ENCODE results near the gene TBC1D30. TPM values are rescaled to one million over a fixed set of nuclear protein-coding genes. Genes with fewer than 3 reads are reported as not detected.
A peak's percentile ranks its signal among the peaks of the same experiment; 100 is the strongest.

TBC1D30 gene
- total RNA-seq, 2 experiments from 2014 or later: 0.28 to 0.49 TPM

GRCh38 chr12:64798165-64798564 is 26.3 kb upstream of the TBC1D30 start:
- Mint-ChIP-seq H3K9me3 (no peaks in the 10 kb centered on the region), H3K36me3 (ENCODE audit: low read depth) (no peaks in the 10 kb centered on the region), H3K27me3 (peaks cover 28% of the 10 kb centered on the region), H3K27ac (no peak overlapping the region), H3K4me1 (ENCODE audit: low read depth) (no peaks in the 10 kb centered on the region), H3K4me3 (no peak overlapping the region)
- no peaks in the 10 kb centered on the region for H3K9me3 ChIP-seq (ENCODE audit: control insufficient read depth in 1 of 2, insufficient read depth in 1 of 2, low read length in 2 of 2)
- peaks cover 3% of the 10 kb centered on the region for H3K4me1 ChIP-seq (ENCODE audit: insufficient read depth, low read length)
- H3K27me3 ChIP-seq (ENCODE audit: control insufficient read depth in 1 of 2, insufficient read depth in 2 of 2, low read length in 2 of 2): peaks cover 3 to 8% of the 10 kb centered on the region in 2 experiments
- intact Hi-C loops (cut with DNase I, micrococcal nuclease): no loop called here
- ChIA-PET POLR2A (no interaction called here), CTCF (no interaction called here)
- ATAC-seq (ENCODE audit: poor library complexity): no peak
- no peak overlapping the region for H3K4me3 ChIP-seq (ENCODE audit: low read length)
- H3K36me3 ChIP-seq (ENCODE audit: insufficient read depth, low read length): no peaks in the 10 kb centered on the region
- no peak for DNase-seq
- H3K27ac ChIP-seq (ENCODE audit: low read depth in 1 of 2, low read length in 2 of 2): no peak overlapping the region
- TF ChIP-seq CTCF (IDR thresholded peaks at IDR 0.05): no peak

- DNase-seq: peak in 2 of 14 experiments; percentile 16 to 28
- Mint-ChIP-seq H3K27me3 (peaks cover 37% of the 10 kb centered on the region), H3K36me3 (ENCODE audit: low read depth) (no peaks in the 10 kb centered on the region), H3K9me3 (no peaks in the 10 kb centered on the region), H3K4me3 (no peak overlapping the region), H3K27ac (no peak overlapping the region), H3K4me1 (ENCODE audit: low read depth) (no peaks in the 10 kb centered on the region)
- H3K27me3 ChIP-seq (ENCODE audit: control insufficient read depth in 1 of 2, insufficient read depth in 2 of 2, low read length in 2 of 2): peaks cover 9 to 12% of the 10 kb centered on the region in 2 experiments
- ATAC-seq (ENCODE audit: poor library complexity): no peak
- no peaks in the 10 kb centered on the region for H3K9me3 ChIP-seq (ENCODE audit: control insufficient read depth in 1 of 2, insufficient read depth in 1 of 2, low read length in 2 of 2)
- CTCF ChIA-PET: no interaction called here
- H3K4me3 ChIP-seq (ENCODE audit: low read length): no peak overlapping the region
- no peak overlapping the region for H3K27ac ChIP-seq (ENCODE audit: low read depth in 1 of 2, low read length in 2 of 2)
- H3K36me3 ChIP-seq (ENCODE audit: insufficient read depth, low read length): no peaks in the 10 kb centered on the region
- H3K4me1 ChIP-seq (ENCODE audit: insufficient read depth, low read length): peaks cover 3% of the 10 kb centered on the region
- POLR2A ChIA-PET: no interaction called here
- TF ChIP-seq CTCF (IDR thresholded peaks at IDR 0.05): no peak
- intact Hi-C loops (cut with DNase I, micrococcal nuclease): loop anchor here (5.0 to 10.0 kb wide), 2 partner anchors 432 to 434 kb away; no protein-coding TSS in a partner anchor
These were observed 23.8 kb upstream of the TBC1D30 start for GRCh38 chr12:64800640-64801039.

DNA sequence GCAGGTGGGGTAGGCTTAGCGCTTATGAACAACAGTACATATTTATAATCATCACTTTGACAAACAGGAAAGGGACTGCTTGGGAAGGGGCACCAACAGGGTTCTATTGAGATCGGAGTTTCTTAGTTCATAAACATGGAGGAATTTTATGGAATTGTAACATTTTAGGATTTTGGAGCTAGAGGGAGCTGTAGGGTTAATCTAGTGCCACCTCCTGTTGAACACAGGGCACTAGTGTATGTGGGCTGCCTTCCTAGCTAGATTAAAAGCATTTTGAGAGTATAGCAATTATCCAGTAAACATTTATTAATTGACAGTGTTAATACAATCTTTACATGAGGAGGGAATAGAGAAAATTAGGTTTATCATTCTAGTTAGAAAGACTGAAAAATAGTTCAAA is 23.1 kb upstream of the TBC1D30 start:
- ChIA-PET POLR2A (no interaction called here), CTCF (interaction anchor here (0.5 to 0.9 kb wide), 2 partner anchors 12 to 1507 kb away, joined by 3 to 4 read pairs; no protein-coding TSS in a partner anchor)
- Histone ChIP-seq H3K4me1 (ENCODE audit: insufficient read depth, low read length) (peaks cover 3% of the 10 kb centered on the region), H3K36me3 (ENCODE audit: insufficient read depth, low read length) (no peaks in the 10 kb centered on the region), H3K27ac (ENCODE audit: low read depth in 1 of 2, low read length in 2 of 2) (no peak overlapping the region), H3K9me3 (ENCODE audit: control insufficient read depth in 1 of 2, insufficient read depth in 1 of 2, low read length in 2 of 2) (no peaks in the 10 kb centered on the region), H3K27me3 (ENCODE audit: control insufficient read depth in 1 of 2, insufficient read depth in 2 of 2, low read length in 2 of 2) (peaks cover 9 to 18% of the 10 kb centered on the region in 2 experiments), H3K4me3 (ENCODE audit: low read length) (no peak overlapping the region)
- no peak for TF ChIP-seq CTCF (IDR thresholded peaks at IDR 0.05)
- DNase-seq (no peak), ATAC-seq (ENCODE audit: poor library complexity) (no peak)
- Mint-ChIP-seq H3K9me3 (no peaks in the 10 kb centered on the region), H3K27ac (no peak overlapping the region), H3K36me3 (ENCODE audit: low read depth) (no peaks in the 10 kb centered on the region), H3K27me3 (peaks cover 42% of the 10 kb centered on the region), H3K4me3 (no peak overlapping the region), H3K4me1 (ENCODE audit: low read depth) (no peaks in the 10 kb centered on the region)
- intact Hi-C loops (cut with DNase I, micrococcal nuclease): loop anchor here (5.0 to 10.0 kb wide), 2 partner anchors 431 to 433 kb away; no protein-coding TSS in a partner anchor

Data from CD4-positive, alpha-beta T cell (primary cell).